GM19193 (cell line): ENCODE measurements around the gene ITGB5.

ENCODE experiments used
- POLR2A ChIP-seq: IDR thresholded peaks from 4 replicates; pipeline ENCODE4 v1.6.1; 2011; ENCODE audit not compliant: insufficient read depth, insufficient read length; ENCODE audit errors: extremely low read depth

ITGB5 gene

DNA sequence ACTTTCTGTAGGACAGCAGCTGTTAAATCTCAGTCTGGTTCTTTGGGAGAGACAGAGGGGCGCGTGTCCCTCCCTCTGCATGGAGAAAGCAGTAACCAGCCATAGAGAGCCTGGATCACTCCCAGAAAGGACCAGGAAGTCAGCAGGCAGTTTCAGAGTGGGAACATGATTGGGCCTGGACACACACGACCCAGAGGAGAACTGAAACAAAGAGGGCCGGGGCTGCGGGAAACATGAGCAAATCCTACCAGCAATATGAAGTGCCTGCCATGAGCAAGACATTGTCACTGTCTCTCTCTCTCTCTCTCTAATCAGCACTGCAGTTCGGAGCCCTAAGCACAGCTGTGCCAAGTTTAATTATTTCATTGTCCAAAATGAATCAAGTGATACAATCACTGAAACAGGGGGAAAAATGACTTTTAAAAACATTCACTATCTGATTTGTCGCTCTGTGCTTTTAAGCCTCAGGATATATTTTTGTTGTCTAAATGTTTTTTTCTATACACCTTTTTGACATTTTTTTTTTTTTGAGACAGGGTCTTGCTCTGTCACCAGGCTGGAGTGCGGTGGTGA lies 29.8 kb upstream of the ITGB5 start:
- no peak for TF ChIP-seq POLR2A

GRCh38 chr3:124915254-124915653 lies 28.1 kb upstream of the ITGB5 start:
- TF ChIP-seq POLR2A: no peak

- TF ChIP-seq POLR2A: no peak
Measured at GRCh38 chr3:124907957-124908356, 20.8 kb upstream of the ITGB5 start.

DNA sequence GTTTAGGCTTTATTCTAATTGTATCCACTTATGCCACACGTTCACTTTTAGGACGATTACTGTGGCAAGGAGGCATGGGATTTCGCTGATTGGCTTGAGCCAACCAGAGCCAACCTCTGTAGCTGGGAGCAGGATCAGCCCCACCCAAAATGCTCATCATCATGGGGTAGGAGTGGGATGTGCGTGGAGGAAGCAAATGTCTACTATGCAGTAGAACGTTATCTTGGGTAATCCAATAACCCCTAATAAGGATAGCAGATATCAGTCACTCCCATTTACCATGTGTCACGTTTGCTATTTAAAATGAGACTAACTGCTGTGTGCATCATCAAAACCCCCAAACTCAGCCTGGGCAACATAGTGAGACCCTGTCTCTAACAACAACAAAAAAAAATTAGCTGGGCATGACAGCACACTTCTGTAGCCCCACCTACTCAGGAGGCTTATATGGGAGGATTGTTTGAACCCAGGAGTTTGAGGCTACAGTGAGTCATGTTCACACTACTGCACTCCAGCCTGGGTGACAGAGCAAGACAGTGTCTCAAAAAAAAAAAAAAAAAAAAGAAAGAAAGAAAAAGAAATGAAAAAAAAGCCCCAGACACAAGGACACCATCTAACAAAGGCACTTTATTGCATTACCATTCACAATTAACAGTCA lies 17.8 kb upstream of the ITGB5 start:
- TF ChIP-seq POLR2A: no peak

GRCh38 chr3:124903896-124904834 lies 17.0 kb upstream of the ITGB5 start:
- TF ChIP-seq POLR2A: no peak

GRCh38 chr3:124896824-124897526 lies 9.8 kb upstream of the ITGB5 start:
- no peak for TF ChIP-seq POLR2A

DNA sequence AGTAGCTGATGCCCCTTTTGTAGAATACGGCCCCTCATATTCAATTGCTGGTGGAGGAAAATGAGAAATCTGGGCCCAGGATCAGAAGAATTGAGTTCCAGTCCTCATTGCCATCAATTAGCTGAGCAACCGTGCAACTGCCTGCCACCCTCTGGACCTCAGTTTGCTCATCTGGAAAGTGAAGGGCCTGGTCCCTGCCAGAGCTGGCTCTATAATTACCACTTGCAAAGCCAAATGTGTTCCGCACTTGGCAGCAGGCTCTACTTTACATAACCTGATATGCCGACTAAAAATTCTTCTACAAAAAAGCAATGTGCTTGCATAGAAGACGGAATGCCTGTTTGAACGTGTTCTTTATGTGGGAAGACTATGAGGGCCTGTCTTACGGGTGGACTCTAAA lies 8.6 kb upstream of the ITGB5 start:
- TF ChIP-seq POLR2A: no peak

- no peak for TF ChIP-seq POLR2A
Measured at GRCh38 chr3:124893526-124893925, 6.4 kb upstream of the ITGB5 start.

GRCh38 chr3:124890573-124891190 lies 3.5 kb upstream of the ITGB5 start:
- no peak for TF ChIP-seq POLR2A

DNA sequence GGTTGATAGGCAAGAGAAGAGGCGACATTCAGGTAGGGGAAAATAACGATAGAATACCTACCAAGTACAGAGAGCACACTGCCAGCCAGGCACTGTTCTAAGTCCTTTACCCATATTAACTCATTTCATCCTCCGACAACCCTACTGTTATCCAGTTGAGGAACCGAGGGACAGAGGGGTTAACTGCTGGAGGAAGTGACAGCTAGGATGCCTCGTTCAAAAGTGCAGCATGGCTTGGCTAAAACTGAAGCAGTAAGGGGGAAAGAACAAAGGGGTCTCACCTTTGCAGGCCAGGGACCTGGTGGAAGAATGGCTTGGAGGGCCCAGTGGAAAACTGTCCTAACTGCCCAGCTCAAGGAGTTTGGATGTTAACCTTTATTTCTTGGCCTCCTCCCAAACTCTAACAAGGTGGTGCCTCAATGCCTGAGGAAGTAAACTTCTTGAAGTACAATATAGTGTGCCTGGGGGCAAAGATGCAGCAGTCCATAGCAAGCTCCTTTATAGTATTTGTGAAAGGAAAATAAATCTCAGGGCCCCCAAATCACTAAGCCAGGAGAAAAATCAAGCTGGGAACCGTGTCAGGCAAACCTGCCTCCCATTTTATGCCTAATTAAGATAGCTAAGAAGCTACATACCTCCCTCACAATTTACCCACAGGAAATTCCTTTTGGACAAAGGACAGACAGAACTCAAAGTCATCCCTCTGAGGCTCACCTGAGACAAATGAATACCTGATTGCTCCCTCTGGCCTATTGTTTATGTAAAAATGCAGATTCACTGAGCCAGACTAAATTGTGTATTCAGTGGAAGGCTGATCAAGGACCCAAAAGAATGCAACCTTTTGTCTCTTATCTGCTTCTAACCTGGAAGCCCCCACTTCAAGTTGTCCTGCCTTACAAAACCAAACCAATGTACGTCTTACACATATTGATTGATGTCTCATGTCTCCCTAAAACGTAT lies 1.6 kb upstream of the ITGB5 start:
- TF ChIP-seq POLR2A: no peak

- no peak for TF ChIP-seq POLR2A
Measured at GRCh38 chr3:124887932-124888298, 750 bp upstream of the ITGB5 start.

- TF ChIP-seq POLR2A: no peak
Measured at GRCh38 chr3:124886168-124887056, 753 bp downstream of the ITGB5 start.
